Measurements from ENCODE around the gene SLIT3. TPM values are rescaled to one million over a fixed set of nuclear protein-coding genes. Genes with fewer than 3 reads are reported as not detected.

The SLIT3 gene
- total RNA-seq, 1 donor from 2014 or later, result 0.75 TPM

DNA sequence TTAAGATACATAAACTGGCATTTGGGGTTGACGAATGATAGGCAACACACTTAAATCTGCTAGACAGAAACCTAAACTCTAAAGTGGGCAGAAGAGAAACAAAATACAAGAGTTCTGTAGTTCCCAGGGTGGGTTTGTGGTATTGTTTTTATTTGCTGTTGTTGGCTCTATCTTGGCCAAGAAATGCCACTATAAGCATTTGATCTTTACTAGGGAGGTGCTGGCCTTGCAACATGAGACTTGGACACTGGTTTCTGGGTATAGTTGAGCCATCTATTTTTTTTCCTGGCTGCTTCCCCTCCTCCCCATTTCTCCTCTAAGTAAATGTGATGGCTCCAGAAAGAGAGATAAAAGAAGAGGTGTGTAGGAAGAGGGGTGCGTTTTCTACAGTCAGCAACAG, 251.2 kb downstream of the SLIT3 start:
- DNase-seq (ENCODE audit: low spot score) (no peak), ATAC-seq (no peak)

DNA sequence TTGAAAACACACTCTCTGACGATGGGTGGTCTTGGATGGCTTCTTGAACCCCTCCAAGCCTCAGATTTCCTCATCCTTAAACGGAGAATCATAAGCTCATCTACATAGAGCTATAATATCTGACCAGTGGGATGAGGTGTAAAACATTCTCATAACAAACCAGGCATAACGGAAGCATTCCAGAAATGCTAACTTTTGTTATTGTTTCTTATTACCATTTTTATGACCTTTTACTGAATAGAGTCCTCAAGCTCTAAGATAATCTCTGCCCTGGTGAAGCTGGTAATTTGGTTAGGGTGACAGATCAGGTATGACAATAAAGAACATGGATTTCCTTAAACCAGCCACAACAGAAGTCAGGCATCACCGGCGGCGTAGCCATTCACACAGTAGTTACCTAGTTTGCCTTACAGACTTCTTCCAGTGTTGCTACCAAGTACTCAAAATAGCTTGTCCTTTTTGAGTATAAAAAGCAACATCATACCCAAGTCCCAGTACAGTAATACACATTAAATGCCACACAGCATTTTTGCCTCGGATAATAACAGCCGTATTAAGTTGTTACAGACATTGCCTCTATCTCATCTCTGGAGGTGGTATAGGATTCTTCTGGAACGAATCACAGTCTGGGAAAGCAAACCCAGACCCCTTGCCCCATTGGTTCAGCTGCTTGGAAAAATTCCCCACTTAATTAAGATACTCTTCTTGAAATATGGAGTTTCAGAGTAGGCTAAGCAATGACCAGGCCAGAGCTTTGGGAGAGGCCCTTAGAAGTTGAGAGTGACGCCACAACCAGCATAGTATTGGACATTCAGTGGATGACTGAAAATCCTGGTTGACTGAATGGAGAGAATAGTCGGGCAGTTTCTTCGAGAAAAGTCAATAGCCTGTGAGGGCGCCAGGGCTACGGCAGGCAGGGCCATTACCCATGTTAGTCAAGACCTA, 252.5 kb downstream of the SLIT3 start:
- DNase-seq (ENCODE audit: low spot score) (no peak), ATAC-seq (no peak)

DNA sequence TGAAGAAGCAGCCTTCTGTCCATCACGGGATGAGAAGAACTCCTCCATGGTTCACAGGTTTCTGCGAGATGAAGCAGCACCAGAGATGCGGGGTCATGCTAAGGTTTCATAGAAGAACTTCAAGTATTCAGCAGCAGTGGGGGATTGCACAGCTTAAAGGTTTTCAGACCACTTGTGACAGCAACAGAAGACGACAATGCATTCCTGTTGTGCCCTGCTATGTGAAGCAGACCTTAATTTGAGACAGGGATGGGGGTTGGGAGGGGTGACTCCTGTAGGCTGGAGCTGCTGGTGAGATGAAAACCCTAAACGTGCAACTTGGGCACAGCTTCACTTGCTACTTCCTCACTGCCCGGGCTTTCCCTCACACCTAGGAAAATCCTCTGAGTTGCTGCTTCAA, 256.0 kb downstream of the SLIT3 start:
- DNase-seq (ENCODE audit: low spot score) (no peak), ATAC-seq (no peak)

DNA sequence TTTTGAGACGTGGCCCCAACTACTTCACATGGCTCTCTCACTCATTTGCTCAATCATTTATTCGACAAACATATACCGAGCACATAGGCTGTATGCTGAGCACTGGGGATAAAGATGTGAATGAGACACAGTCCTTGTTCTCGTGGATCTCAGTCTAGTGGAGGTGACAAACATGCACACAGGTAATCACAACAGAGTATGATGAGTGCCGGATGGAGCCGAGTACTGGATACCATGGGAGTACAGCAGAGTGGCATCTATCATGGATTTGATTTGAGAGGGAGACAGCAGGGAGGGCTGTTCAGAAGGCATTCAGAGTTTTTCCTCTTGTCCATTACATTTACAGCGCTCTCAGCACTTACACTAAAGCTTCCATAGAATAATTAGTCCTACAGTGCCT, 259.8 kb downstream of the SLIT3 start:
- DNase-seq (ENCODE audit: low spot score) (no peak), ATAC-seq (no peak)

GRCh38 chr5:169039592-169039991, 261.3 kb downstream of the SLIT3 start:
- no peak for DNase-seq (ENCODE audit: low spot score)
- no peak for ATAC-seq

GRCh38 chr5:169037466-169037865, 263.5 kb downstream of the SLIT3 start:
- no peak for ATAC-seq

GRCh38 chr5:169036079-169036805, 264.7 kb downstream of the SLIT3 start:
- no peak for ATAC-seq
- no peak for DNase-seq (ENCODE audit: low spot score)

More at GRCh38 chr5:169037466-169037865, 263.5 kb downstream of the SLIT3 start:
- DNase-seq (ENCODE audit: low spot score), result no peak

DNA sequence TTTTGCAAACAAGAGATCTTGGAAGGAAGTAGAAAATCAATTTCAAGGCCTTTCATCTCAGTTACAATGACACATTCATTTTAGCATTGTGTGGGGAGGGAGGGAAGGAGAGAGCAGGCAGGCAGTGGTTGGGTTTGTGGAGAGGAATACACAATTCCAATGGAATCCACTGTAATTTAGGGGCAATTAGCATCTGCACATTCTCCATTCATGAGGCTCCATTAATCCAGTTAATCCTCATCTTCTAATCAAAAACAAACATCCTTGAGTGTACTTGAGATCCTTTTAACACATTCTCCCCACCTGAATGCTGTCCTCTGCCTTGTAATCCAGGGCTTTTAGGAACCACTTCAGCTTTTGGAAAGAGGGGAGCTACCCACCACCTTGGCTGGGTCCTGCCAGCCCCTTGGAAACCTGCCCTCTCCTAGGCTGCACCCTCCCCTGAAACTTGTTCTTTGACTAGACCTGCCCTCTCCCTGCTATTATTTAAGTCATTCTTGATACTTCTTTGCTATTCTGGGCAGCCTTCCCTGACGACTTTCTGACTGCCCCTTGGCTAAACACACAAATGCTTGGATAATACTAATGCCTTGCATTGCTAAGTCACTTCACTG, 271.2 kb downstream of the SLIT3 start:
- DNase-seq (ENCODE audit: low spot score) (no peak), ATAC-seq (no peak)

- no peak for DNase-seq (ENCODE audit: low spot score)
- no peak for ATAC-seq
Observed at GRCh38 chr5:169029037-169029436, 271.9 kb downstream of the SLIT3 start.

- DNase-seq (ENCODE audit: low spot score) (no peak), ATAC-seq (peak; percentile 39)
Observed at GRCh38 chr5:169027501-169028061, 273.4 kb downstream of the SLIT3 start.

- no peak for DNase-seq (ENCODE audit: low spot score)
- ATAC-seq, result no peak
Observed at GRCh38 chr5:169025491-169025890, 275.4 kb downstream of the SLIT3 start.

DNA sequence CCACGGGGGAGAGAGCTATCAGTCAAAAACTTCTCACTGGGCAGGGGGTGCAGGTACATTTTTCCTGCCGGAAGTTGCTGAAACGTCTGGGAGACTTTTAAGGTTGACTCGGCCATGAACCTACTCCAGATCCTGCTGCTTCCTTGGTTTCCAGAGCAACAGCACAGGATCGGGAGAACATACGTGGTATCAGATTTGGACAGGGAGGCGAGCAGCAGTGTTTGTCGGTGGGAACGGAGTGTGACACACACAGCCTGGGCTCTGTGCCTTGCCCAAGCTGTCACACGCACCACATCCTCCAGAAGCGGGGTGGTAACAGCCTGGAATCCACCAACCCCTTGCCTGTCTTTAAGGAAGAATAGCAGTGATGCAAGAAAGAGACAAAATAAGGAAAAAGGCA, 276.5 kb downstream of the SLIT3 start:
- ATAC-seq (no peak), DNase-seq (ENCODE audit: low spot score) (no peak)

GRCh38 chr5:169022718-169023117, 278.2 kb downstream of the SLIT3 start:
- ATAC-seq (no peak), DNase-seq (ENCODE audit: low spot score) (no peak)

- no peak for DNase-seq (ENCODE audit: low spot score)
- no peak for ATAC-seq
Observed at GRCh38 chr5:169020102-169020501, 280.8 kb downstream of the SLIT3 start.

DNA sequence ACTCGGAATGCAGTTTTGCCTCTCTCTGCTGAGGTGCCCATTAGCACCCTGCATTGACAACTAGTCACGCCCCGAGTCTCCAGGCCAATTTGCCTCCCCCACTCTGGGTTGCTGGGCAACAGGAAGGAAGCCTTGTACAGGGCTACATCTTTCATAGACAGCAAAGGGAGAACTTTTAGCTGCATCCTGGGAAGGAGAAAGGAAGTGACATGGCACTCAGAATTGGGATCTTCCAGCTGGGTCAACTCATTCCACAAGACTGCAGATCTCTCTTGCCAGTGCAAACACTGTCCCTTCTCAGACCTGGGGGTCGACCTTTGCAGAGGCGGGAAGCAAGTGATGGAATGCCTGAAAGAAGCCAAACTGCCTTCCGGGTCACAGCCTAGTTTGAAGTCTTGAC, 282.0 kb downstream of the SLIT3 start:
- DNase-seq (ENCODE audit: low spot score) (no peak), ATAC-seq (no peak)

DNA sequence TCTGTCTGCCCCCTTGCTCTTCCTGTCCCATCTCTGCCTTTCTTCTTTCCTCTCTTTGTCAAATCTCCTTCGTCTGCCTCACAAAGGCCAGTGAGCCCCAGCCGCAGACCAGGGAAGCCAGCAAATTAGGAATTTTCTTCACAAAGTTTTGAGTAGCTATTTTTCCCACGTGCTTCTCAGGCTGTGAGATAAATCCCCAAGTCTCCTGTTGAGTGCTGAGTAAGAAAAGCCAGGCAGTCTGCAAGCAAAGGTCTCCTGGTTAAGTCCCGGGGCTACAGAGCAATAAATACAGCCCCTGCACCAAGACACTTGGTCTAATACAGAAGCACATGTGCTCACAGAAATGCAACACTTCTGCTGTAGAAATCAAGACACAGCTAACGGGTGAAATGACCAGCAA, 284.9 kb downstream of the SLIT3 start:
- no peak for DNase-seq (ENCODE audit: low spot score)
- ATAC-seq, result no peak

DNA sequence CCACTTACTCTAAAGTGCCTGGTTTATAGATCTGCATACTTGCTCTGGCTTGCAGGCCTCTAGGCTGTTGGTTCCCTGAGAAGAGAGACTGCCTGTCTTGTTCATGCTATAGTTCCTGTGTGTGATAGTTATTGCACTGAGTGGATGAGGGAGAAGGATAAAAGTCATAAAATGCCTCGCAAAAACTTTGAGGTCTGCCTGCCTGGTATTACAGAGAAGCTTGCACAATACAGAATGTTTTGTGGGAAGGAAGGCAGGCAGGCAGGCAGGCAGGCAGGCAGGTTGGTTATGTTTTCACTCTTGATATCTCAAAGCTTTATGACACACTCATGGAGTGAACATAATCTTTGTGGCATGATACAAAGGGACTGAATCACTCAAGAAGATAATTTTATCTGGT, 287.1 kb downstream of the SLIT3 start:
- DNase-seq (ENCODE audit: low spot score), result no peak
- no peak for ATAC-seq

- ATAC-seq (no peak), DNase-seq (ENCODE audit: low spot score) (no peak)
Observed at GRCh38 chr5:169013208-169013728, 287.7 kb downstream of the SLIT3 start.

GRCh38 chr5:169012450-169012849, 288.5 kb downstream of the SLIT3 start:
- no peak for DNase-seq (ENCODE audit: low spot score)
- no peak for ATAC-seq

GRCh38 chr5:169011451-169011850, 289.5 kb downstream of the SLIT3 start:
- ATAC-seq, result no peak
- no peak for DNase-seq (ENCODE audit: low spot score)

DNA sequence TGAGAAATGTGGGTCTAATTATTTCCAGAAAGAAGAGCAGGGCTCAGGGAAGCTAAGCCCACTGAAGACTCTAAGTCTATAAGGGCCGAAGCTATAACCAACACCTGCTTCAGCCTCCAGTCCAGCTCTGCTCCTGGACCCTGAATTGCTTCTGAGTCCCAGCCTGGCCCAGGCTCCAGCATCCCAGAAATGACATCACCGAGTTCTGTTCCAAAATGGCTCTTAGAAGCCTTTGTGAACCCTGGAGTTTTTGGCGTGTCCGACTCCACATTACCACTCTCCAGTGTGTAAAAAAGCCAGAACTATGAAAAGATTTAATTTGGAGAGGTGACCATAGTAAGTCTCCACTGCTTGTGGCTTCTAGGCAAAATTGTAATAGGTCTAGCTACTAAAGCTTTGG, 289.9 kb downstream of the SLIT3 start:
- DNase-seq (ENCODE audit: low spot score), result no peak
- no peak for ATAC-seq

Data from left lobe of liver (tissue), 2 donors.